Gastrocnemius medialis (tissue), 4 donors: Measurements from ENCODE around the gene RNF40.
"Not testable (repeated sequence)": the region's sequence is repeated elsewhere in the genome, so short reads cannot be mapped to it uniquely, and the experiment has no call there.

Experiments used
- CTCF ChIP-seq, 5 experiments: fragments of 450-650 bp in 3 of 5; fragments of 200-600 bp in 2 of 5; sonication (generic) in 2 of 5; IDR thresholded peaks in 4 of 5; conservative IDR thresholded peaks in 1 of 5; 1 replicate in 4 of 5; 2 replicates in 1 of 5; pipeline ENCODE4 v1.5.1; 2016 to 2019; ENCODE audit warnings: antibody characterized with exemption in 5 of 5, mild to moderate bottlenecking in 3 of 5, moderate library complexity in 3 of 5
- POLR2A ChIP-seq, 2 donors: fragments of 450-650 bp; IDR thresholded peaks; one replicate each; pipeline ENCODE4 v1.6.1; 2017; ENCODE audit warnings: antibody characterized with exemption in 2 of 2, mild to moderate bottlenecking in 2 of 2, moderate library complexity in 2 of 2

- not testable (repeated sequence) for TF ChIP-seq CTCF (IDR thresholded peaks at IDR 0.05 in 4 of 5, conservative IDR thresholded peaks at IDR 0.05 in 1 of 5); POLR2A (IDR thresholded peaks at IDR 0.05)
Observed at GRCh38 chr16:30808890-30809426, 46.8 kb downstream of the RNF40 start.
